ENCODE measurements around the gene FOXD1.

FOXD1 gene

DNA sequence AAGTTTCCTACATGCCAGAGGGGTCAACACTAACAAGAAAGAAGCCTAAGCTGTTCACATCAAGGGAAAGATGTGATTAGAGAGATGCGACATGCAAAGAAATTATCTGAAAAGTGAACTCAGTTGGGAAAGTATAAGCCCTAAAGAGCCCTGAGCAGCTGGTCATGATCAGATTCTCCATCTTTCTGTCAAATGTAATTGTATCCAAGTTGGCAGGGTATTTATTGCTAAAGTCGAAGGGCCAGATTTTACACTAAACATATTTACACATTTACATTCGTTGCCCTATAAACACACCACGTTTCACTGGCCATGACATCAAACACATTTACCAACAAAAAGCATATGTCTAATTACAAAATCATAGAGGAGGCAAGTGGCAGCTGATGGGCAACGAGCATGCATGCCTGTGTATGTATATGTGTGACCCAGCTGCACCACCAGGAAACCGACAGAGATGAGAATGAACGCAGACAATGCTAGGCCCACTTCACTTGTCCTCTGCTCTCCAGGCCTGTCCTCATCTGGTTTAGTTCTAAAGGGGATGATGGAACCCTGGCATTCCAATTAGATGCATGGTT, 6.3 kb downstream of the FOXD1 start:
- TF ChIP-seq FOXM1 (IDR thresholded peaks at IDR 0.05; ENCODE audit: borderline replicate concordance) (no peak), HDGF (IDR thresholded peaks at IDR 0.05; ENCODE audit: borderline replicate concordance) (no peak), SUZ12 (IDR thresholded peaks at IDR 0.05) (no peak), ELF4 (IDR thresholded peaks at IDR 0.05) (no peak), NFRKB (IDR thresholded peaks at IDR 0.05) (no peak), SP1 (IDR thresholded peaks at IDR 0.05) (no peak), ARNT (IDR thresholded peaks at IDR 0.05) (no peak), CTBP1 (IDR thresholded peaks at IDR 0.05; ENCODE audit: borderline replicate concordance) (no peak), L3MBTL2 (conservative IDR thresholded peaks at IDR 0.05) (no peak), BHLHE40 (IDR thresholded peaks at IDR 0.05; ENCODE audit: borderline replicate concordance) (no peak)
- no peak for DNase-seq (ENCODE audit: extremely low spot score)
- CTCF ChIA-PET = interaction anchor here (0.7 kb wide), 1 partner anchor 9 kb away, joined by 3 read pairs; no protein-coding TSS in a partner anchor
- POLR2A ChIA-PET = interaction anchor here (0.9 to 1.5 kb wide), 2 partner anchors 9 to 226 kb away, joined by 3 to 5 read pairs; no protein-coding TSS in a partner anchor

DNA sequence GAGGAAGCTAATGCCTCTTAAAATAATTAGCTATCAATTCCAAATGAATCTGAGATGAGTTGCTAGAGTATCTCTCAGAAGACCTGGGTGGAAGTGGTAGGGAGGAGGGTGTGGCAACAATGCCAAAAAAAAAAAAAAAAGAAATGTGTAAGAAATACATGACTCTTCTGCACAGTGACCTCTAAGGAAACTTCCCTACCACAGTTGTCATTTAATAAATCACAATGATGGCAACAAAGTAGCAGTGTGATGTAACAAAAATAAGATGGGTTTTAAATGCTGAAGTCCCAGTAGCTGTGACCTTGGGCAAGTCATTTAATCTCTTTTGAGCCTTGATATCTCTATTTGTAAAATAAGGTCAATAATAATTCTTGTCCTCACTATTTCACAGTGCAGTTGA, 7.2 kb downstream of the FOXD1 start:
- no peak for DNase-seq (ENCODE audit: extremely low spot score)
- TF ChIP-seq FOXK2 (IDR thresholded peaks at IDR 0.05) = no peak
- TF ChIP-seq HDGF (IDR thresholded peaks at IDR 0.05; ENCODE audit: borderline replicate concordance) = no peak
- TF ChIP-seq FOXA1 (IDR thresholded peaks at IDR 0.05) = no peak
- no peak for TF ChIP-seq TARDBP (IDR thresholded peaks at IDR 0.05)
- no peak for TF ChIP-seq LEF1 (IDR thresholded peaks at IDR 0.05; ENCODE audit: borderline replicate concordance)
- no peak for TF ChIP-seq SUZ12 (IDR thresholded peaks at IDR 0.05)
- TF ChIP-seq CTBP1 (IDR thresholded peaks at IDR 0.05; ENCODE audit: borderline replicate concordance) = no peak
- TF ChIP-seq, protein P1, sequence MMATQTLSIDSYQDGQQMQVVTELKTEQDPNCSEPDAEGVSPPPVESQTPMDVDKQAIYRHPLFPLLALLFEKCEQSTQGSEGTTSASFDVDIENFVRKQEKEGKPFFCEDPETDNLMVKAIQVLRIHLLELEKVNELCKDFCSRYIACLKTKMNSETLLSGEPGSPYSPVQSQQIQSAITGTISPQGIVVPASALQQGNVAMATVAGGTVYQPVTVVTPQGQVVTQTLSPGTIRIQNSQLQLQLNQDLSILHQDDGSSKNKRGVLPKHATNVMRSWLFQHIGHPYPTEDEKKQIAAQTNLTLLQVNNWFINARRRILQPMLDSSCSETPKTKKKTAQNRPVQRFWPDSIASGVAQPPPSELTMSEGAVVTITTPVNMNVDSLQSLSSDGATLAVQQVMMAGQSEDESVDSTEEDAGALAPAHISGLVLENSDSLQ (IDR thresholded peaks at IDR 0.05) = peak; percentile 55; the same call in 1 of the 2 replicates
- ChIA-PET POLR2A (interaction anchor here (0.9 to 1.5 kb wide), 2 partner anchors 10 to 225 kb away, joined by 3 to 5 read pairs; no protein-coding TSS in a partner anchor), CTCF (interaction anchor here (0.6 kb wide), 1 partner anchor 41 kb away, joined by 3 read pairs; no protein-coding TSS in a partner anchor)

DNA sequence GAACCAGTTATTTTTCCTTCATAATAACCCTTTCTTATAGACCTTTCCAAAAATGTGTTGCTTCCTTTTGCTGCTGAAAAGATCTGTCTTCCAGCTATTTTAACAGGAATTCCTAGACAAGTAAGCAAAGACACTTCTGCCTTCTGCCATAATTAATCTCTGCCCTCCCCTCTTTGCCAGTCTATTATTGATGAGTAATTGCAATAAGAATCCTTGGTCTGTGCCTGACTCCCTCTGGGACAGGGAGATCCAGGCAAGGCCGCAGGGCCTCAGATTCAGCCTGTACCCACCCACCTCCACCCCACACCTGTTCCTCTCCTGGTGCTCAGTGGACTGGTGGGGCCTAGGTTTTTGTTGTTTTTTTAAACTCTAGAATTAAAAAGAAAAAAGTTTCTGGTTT, 8.3 kb downstream of the FOXD1 start:
- DNase-seq (ENCODE audit: extremely low spot score) = no peak
- ChIA-PET CTCF (no interaction called here), POLR2A (no interaction called here)
- TF ChIP-seq FOXA1 (IDR thresholded peaks at IDR 0.05) (no peak), FOXK2 (IDR thresholded peaks at IDR 0.05) (no peak), CTBP1 (IDR thresholded peaks at IDR 0.05; ENCODE audit: borderline replicate concordance) (no peak), ARNT (IDR thresholded peaks at IDR 0.05) (no peak), ZNF384 (IDR thresholded peaks at IDR 0.05) (no peak), L3MBTL2 (conservative IDR thresholded peaks at IDR 0.05) (no peak), LEF1 (IDR thresholded peaks at IDR 0.05; ENCODE audit: borderline replicate concordance) (no peak)
- TF ChIP-seq, protein P1 (IDR thresholded peaks at IDR 0.05) = no peak

DNA sequence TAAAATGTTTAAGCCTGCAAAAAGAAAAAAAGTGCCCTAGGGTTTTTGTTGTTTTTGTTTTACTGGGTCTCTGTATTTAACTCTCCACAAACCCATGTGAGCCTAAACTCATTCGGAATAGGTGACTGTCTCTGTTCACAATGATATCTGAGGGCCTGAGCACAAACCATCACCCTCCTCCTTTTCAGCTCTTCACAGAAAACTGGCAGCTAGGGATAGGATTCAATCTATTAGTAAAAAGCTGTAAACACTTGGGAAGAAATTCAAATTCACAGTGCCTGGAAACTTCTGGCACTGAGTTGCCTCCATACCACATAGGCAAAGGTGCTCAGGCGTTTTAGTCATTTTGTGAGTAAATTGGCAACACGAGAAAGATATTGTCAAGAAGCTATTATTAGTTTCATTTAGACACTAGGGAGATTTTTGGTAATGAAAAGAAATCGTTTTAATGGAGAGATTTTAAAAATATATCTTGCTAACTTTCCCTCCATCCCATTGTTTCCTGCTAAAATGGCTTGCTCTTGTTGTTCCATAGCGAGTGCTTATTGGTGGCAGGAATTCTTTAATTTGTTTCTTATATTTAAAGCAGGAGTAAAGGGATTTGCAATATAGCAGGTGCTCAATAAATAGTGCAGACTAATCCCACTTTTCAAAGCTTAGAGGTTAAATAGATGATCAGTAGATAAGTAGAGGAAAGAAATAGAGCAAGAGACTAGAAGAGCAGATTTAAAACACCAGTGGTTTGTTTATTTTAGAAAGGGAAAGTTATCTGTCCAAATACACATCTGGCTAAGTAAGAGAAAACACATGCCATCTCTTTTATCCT, 9.7 kb downstream of the FOXD1 start:
- POLR2A ChIA-PET = interaction anchor here (4.5 kb wide), 1 partner anchor 9 kb away, joined by 26 read pairs; the partner anchor contains the start of gene FOXD1
- TF ChIP-seq L3MBTL2 (conservative IDR thresholded peaks at IDR 0.05) (no peak), ELF4 (IDR thresholded peaks at IDR 0.05) (no peak), BHLHE40 (IDR thresholded peaks at IDR 0.05; ENCODE audit: borderline replicate concordance) (no peak), HDGF (IDR thresholded peaks at IDR 0.05; ENCODE audit: borderline replicate concordance) (no peak), SP1 (IDR thresholded peaks at IDR 0.05) (no peak), NFRKB (IDR thresholded peaks at IDR 0.05) (no peak), CTBP1 (IDR thresholded peaks at IDR 0.05; ENCODE audit: borderline replicate concordance) (no peak), FOXA1 (IDR thresholded peaks at IDR 0.05) (no peak)
- TF ChIP-seq, protein P1 (IDR thresholded peaks at IDR 0.05) = no peak
- CTCF ChIA-PET = interaction anchor here (0.8 kb wide), 1 partner anchor 22 kb away, joined by 3 read pairs; no protein-coding TSS in a partner anchor
- DNase-seq (ENCODE audit: extremely low spot score) = no peak

DNA sequence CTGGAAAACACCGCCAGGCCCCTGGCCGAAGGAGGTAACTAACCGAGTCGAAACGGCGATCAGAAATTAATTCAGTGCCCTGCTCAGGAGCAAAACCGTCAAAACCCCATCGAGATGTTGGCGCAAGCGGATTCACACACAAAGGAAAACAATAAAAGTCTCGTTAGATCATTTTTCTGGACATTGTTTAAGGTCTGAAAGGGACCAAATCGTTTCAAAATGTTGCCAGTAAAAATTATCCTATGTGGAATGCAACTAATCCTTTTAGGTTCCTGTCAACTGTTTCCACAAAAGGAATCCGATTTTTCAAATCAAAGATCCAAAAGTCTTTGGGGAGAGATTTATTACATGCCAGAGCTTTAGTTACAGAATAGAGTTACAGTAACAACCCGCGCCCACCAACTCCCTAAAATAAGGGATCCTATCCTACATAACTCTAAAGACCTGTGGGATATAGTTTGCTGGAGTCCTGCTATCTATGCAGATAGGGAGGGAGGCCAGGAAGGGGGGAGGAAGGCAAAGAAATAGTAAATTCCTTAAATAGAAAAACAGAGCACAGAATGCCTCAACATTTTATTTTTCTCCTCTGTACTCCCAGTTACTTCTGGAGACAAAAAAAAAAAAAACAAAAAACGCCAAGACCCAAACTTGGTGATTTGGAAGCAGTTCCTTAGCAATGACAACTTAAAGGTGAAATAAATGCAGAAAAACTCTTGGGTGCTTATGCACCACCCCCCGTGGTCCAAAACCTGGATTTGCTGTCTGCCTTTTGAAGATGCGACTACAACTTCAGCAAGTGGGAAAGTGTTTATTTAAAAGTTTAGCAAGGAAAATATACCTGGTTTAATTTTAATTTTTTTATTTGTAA, 10.6 kb downstream of the FOXD1 start:
- ChIA-PET CTCF (no interaction called here), POLR2A (interaction anchor here (0.9 to 4.5 kb wide), 6 partner anchors 10 to 222 kb away, joined by 3 to 26 read pairs (median 4); partner anchors contain the start of gene FOXD1)
- TF ChIP-seq NFRKB (IDR thresholded peaks at IDR 0.05) = no peak
- no peak for TF ChIP-seq TARDBP (IDR thresholded peaks at IDR 0.05)
- TF ChIP-seq, protein P1 (IDR thresholded peaks at IDR 0.05) = 0 out of 2 replicates have a peak, but pooled peaks have one; percentile 48
- DNase-seq (ENCODE audit: extremely low spot score) = no peak

Data from HEK293T (cell line).